ENCODE results near the gene HSD17B12.

DNA sequence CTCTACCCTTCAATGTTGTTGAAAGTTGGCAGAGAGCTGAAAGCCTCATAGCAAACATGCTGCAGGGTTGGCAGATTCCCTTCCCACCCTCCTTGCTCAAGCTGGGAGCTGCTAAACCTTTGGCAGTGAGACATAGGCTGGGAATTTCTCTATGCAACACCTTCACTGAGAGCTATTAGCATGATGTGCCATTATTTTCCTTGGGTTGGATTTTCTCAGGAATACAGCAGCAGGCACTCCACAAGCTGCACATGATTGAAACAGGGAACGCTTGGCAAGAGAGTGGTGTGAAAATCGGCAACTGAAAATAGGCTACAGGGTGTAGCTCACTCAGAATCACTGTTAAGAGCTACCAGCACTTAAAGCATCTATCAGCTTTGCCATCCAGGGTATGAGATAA, 190.5 kb downstream of the HSD17B12 start:
- TF ChIP-seq POLR2A (IDR thresholded peaks at IDR 0.05; ENCODE audit: low read length) = no peak
- TF ChIP-seq GATA1 (IDR thresholded peaks at IDR 0.05; ENCODE audit: low read depth, low read length) = no peak

All from erythroblast (primary cell).